ENCODE data around the gene SPG11. TPM values are rescaled to one million over a fixed set of nuclear protein-coding genes. Genes with fewer than 3 reads are reported as not detected.
"Not testable (repeated sequence)": the region's sequence is repeated elsewhere in the genome, so short reads cannot be mapped to it uniquely, and the experiment has no call there.

The SPG11 gene
- total RNA-seq, 2 donors from 2014 or later: 90.9 to 99.3 TPM

GRCh38 chr15:44554934-44555723 is 108.3 kb downstream of the SPG11 start:
- Mint-ChIP-seq H3K9me3 (no peaks in the 10 kb centered on the region), H3K27ac (peak overlapping the region; percentile 48), H3K36me3 (peaks cover 0 to 19% of the 10 kb centered on the region in 2 donors)
- ATAC-seq: peak in 1 of 2 donors; percentile 30
- DNase-seq (ENCODE audit: low spot score in 2 of 2): no peak

GRCh38 chr15:44550734-44551133 is 112.7 kb downstream of the SPG11 start:
- Mint-ChIP-seq H3K36me3 (peaks cover 0 to 7% of the 10 kb centered on the region in 2 donors), H3K27ac (no peak overlapping the region), H3K9me3 (no peaks in the 10 kb centered on the region)
- DNase-seq (ENCODE audit: low spot score in 2 of 2) (no peak), ATAC-seq (no peak)

GRCh38 chr15:44550256-44550655 is 113.2 kb downstream of the SPG11 start:
- Mint-ChIP-seq H3K36me3 (peaks cover 0 to 4% of the 10 kb centered on the region in 2 donors), H3K27ac (peak overlapping the region in 1 of 2 donors; percentile 55), H3K9me3 (no peaks in the 10 kb centered on the region)
- no peak for DNase-seq (ENCODE audit: low spot score in 2 of 2)
- no peak for ATAC-seq

GRCh38 chr15:44549152-44549551 is 114.3 kb downstream of the SPG11 start:
- not testable (repeated sequence) for DNase-seq (ENCODE audit: low spot score in 2 of 2); H3K36me3 Mint-ChIP-seq; H3K27ac Mint-ChIP-seq; H3K9me3 Mint-ChIP-seq; ATAC-seq

- H3K9me3 Mint-ChIP-seq: no peaks in the 10 kb centered on the region
- ATAC-seq (peak; percentile 92 to 99), DNase-seq (ENCODE audit: low spot score in 2 of 2) (peak in 1 of 2 donors; percentile 45)
- H3K27ac Mint-ChIP-seq: peak overlapping the region; percentile 45 to 90
- H3K36me3 Mint-ChIP-seq: peaks cover 5 to 19% of the 10 kb centered on the region in 2 donors
Measured at GRCh38 chr15:44545913-44546802, 117.3 kb downstream of the SPG11 start.

GRCh38 chr15:44544745-44545144 is 118.7 kb downstream of the SPG11 start:
- not testable (repeated sequence) for H3K27ac Mint-ChIP-seq; ATAC-seq; H3K9me3 Mint-ChIP-seq; DNase-seq (ENCODE audit: low spot score in 2 of 2)
- peaks cover 11 to 29% of the 10 kb centered on the region in 2 donors for H3K36me3 Mint-ChIP-seq

- peaks cover 23 to 42% of the 10 kb centered on the region in 2 donors for H3K36me3 Mint-ChIP-seq
- no peak for DNase-seq (ENCODE audit: low spot score in 2 of 2)
- no peak for ATAC-seq
Measured at GRCh38 chr15:44542596-44542995, 120.9 kb downstream of the SPG11 start.

GRCh38 chr15:44541282-44541958 is 122.0 kb downstream of the SPG11 start:
- Mint-ChIP-seq H3K9me3 (no peaks in the 10 kb centered on the region), H3K27ac (peak overlapping the region; percentile 6 to 19), H3K36me3 (peaks cover 23 to 42% of the 10 kb centered on the region in 2 donors)
- ATAC-seq (no peak), DNase-seq (ENCODE audit: low spot score in 2 of 2) (no peak)

More at GRCh38 chr15:44542596-44542995, 120.9 kb downstream of the SPG11 start:
- Mint-ChIP-seq H3K9me3 (no peaks in the 10 kb centered on the region), H3K27ac (no peak overlapping the region)

- Mint-ChIP-seq H3K36me3 (peaks cover 30 to 45% of the 10 kb centered on the region in 2 donors), H3K27ac (peak overlapping the region; percentile 93 to 95), H3K9me3 (no peaks in the 10 kb centered on the region)
- ATAC-seq (no peak), DNase-seq (ENCODE audit: low spot score in 2 of 2) (no peak)
Measured at GRCh38 chr15:44537735-44538240, 125.7 kb downstream of the SPG11 start.

GRCh38 chr15:44536962-44537734 is 126.3 kb downstream of the SPG11 start, which contains the start of gene EIF3J:
Gene EIF3J, plus strand, starts transcription at chr15:44537147. Its CDS starts 48 bp downstream, at chr15:44537195.
- Mint-ChIP-seq H3K36me3 (peaks cover 30 to 40% of the 10 kb centered on the region in 2 donors), H3K27ac (peak within 1 kb of the TSS; percentile 93 to 96), H3K9me3 (no peaks in the 10 kb centered on the region)
- ATAC-seq (peak; percentile 94 to 95), DNase-seq (ENCODE audit: low spot score in 2 of 2) (peak; percentile 93 to 96)

GRCh38 chr15:44536302-44536961 is 127.0 kb downstream of the SPG11 start:
- peaks cover 28 to 40% of the 10 kb centered on the region in 2 donors for H3K36me3 Mint-ChIP-seq
- peak; percentile 67 to 77 for ATAC-seq
- no peaks in the 10 kb centered on the region for H3K9me3 Mint-ChIP-seq
- no peak for DNase-seq (ENCODE audit: low spot score in 2 of 2)
- H3K27ac Mint-ChIP-seq: peak overlapping the region; percentile 81 to 93

GRCh38 chr15:44535523-44536301 is 127.8 kb downstream of the SPG11 start:
- ATAC-seq (no peak), DNase-seq (ENCODE audit: low spot score in 2 of 2) (peak in 1 of 2 donors; percentile 33)
- peak overlapping the region; percentile 81 to 93 for H3K27ac Mint-ChIP-seq
- H3K36me3 Mint-ChIP-seq: peaks cover 23 to 34% of the 10 kb centered on the region in 2 donors
- no peaks in the 10 kb centered on the region for H3K9me3 Mint-ChIP-seq

GRCh38 chr15:44535092-44535491 is 128.4 kb downstream of the SPG11 start:
- Mint-ChIP-seq H3K36me3 (peaks cover 19 to 28% of the 10 kb centered on the region in 2 donors), H3K9me3 (no peaks in the 10 kb centered on the region), H3K27ac (peak overlapping the region; percentile 86 to 93)
- DNase-seq (ENCODE audit: low spot score in 2 of 2) (no peak), ATAC-seq (no peak)

- no peak for DNase-seq (ENCODE audit: low spot score in 2 of 2)
- H3K27ac Mint-ChIP-seq: peak overlapping the region in 1 of 2 donors; percentile 27
Measured at GRCh38 chr15:44532689-44533088, 130.8 kb downstream of the SPG11 start.

More at GRCh38 chr15:44532689-44533088, 130.8 kb downstream of the SPG11 start:
- no peak for ATAC-seq
- Mint-ChIP-seq H3K36me3 (peaks cover 9 to 16% of the 10 kb centered on the region in 2 donors), H3K9me3 (no peaks in the 10 kb centered on the region)
